Islet of Langerhans (tissue), 1 donor: Measurements from ENCODE around the gene NCS1.

Experiments used
- FAIRE-seq: peaks from one replicate; lab custom pipeline; 2011; peaks lifted over from hg19 to GRCh38; lab: Jason Lieb, UNC

NCS1 gene

DNA sequence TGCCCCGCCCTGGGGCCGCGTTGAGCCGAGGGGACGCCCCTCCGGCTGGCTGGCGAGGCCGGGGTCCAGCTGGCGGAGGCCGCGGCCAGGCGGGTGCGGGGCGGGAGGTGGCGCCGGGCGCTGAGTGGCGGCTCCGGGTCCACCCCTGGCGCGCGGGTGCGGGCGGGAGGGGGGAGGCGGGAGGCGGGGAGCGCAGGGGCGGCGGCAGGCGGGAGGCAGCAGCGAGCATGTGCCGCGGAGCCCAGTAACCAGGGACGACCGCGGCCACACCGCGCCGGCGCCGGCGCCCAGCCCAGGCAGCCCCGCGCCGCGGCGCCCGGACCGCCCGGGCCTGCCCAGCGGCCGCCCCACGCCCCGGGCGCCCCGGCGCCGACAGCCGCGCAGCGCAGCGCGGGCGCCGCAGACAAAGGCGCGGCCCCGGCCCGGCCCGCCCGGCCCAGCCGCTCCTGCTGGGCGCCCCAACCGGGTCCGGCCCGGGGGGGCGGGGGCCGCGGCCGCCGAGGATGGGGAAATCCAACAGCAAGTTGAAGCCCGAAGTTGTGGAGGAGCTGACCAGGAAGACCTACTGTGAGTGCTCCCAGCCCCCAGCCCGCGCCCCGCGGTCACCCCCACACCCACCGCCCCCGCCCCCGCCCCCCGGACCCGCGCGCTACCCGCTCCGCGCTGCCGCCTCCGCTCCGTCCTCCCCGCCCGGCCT, at the start of gene NCS1:
Gene NCS1, plus strand, starts transcription at position 244 of the 697 bp plus-strand sequence. Its CDS starts 260 bp downstream, at position 504.
- FAIRE-seq: no peak

DNA sequence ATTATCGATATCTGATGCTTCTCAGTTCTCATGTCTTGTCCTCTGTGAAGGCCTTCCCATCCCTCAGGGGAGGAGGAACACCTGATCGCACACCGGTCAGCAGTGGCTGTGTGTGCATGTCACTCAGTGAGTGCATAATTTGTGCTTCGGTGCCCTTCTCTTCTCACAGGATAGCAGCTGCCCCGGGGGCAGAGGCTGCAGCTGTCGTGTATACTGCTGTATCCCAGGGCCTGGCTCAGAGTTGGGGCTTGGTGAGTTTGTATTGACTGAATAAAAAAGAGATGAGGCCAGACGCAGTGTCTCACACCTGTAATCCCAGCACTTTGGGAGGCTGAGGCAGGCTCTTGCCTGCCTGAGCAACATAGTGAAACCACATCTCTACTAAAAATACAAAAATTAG, 49.7 kb upstream of the NCS1 start:
- FAIRE-seq: no peak

DNA sequence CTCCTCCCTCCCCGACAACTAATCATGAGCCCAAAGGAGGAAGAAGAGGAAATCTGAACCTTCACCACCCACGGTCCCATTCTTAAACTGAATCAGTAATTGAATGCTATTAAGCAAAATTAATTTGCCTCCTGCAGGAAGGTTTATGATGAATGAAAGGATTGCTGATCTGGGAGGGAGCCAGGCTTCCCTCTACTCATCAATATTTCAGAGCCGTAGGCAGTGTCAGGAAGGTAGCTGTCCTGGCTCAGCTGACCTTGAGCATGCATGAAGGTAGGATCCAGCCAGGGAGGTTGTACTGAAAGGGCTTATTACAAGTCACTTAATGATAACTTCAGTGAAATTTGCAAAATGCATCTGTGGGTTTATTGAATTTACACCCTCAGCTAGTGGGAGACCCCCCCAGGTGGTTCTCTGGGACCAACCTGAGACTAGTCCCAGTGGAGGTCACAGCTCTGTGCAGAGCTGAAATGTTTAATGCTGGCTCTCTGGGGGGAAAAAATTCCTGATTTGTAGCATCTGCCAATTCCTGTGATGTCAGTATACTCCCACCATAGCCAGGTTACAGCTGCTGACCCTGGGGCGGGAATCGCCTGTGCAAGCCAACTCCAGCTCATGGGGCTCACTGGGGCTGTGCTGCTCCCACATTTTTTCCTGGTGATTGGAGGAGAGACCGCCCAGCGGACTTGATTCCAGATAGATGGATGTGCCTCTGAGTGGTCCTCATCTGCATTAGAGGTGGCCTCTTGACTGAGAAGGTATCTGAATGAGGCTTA, 47.9 kb upstream of the NCS1 start:
- FAIRE-seq: no peak

DNA sequence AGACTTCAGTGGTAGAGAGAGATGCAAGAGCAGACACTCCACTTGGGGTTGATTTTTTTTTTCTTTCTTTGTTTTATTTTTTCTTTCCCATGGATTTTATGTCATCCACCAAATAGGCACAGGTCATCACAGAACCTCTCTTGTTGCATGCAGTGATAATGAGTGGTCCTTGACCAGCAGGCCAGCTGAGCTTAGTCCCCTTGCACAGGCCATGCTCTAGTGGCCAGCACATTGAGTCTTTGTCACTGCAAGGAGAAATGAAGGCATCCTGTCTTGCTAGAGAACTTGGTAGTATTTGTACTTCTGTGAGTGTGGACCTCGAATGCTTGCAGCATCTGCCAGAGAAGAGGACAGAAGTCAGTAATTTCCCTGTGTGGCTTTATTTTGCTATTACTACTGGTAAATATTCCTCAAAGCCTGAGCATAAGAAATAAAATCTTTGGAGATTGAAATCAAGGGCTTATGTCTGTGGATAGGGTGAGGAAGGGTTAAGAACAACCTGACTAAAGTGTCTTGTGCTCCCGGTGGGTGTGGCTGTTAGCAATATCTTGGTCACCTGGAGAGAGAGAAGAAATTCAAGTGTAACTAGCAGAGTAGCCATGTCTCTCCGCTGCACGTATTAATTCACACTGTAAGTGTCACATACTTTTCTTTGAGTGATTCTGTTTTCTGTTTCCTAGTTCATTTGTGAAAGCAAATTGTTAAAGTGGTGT, 45.3 kb upstream of the NCS1 start:
- FAIRE-seq: no peak

DNA sequence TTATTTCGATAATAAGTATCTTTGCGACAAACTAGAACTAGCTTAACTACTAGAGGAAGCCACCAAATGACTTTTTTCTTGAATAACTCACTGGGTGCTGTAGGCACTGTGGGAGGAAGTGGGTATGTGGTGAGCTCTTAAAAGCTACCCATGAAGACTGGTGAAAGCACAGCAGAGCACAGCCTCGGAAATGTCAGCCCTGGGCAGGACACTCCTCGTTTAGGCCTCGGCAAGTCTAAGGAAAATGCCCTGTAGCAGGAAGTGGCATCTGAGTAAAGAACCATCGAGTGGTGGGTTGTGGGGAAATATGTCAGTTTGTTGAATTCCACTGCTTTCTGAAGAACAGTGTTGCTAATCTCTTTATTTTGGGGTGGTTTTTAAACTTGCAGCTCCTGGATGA, 44.0 kb upstream of the NCS1 start:
- FAIRE-seq: no peak

DNA sequence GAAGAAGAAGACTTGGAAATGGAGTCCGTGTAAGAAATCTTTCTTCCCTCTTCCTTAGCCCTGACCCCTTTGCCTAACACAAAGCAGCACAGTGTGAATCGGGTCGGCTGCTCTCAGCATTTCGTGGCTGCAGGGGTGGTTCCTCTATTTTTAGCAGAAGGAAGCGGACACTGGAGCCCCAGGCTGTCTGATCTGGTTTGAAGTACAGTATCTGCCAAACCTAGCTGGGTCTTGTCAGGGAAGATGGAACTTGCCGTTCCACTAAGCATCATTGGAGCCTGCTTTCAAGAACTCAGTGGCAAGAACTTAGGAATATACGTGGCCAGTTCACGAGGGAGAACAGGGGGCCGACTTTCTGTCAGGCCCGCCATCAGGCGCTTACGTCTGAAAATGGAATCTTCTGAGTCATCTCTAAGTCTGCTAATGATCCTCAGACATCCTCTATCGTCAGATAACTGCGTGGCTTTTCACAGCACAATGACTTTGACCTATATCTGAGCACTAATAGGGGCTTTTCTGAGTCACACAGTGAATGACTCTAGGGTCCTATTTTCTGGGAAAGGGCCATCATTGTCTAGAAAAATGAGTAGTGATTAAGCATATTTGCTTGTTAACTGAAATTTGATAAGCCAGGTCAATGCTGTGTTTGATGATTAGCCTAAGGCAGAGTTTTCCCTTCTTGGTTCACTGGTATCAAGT, 43.3 kb upstream of the NCS1 start:
- no peak for FAIRE-seq

DNA sequence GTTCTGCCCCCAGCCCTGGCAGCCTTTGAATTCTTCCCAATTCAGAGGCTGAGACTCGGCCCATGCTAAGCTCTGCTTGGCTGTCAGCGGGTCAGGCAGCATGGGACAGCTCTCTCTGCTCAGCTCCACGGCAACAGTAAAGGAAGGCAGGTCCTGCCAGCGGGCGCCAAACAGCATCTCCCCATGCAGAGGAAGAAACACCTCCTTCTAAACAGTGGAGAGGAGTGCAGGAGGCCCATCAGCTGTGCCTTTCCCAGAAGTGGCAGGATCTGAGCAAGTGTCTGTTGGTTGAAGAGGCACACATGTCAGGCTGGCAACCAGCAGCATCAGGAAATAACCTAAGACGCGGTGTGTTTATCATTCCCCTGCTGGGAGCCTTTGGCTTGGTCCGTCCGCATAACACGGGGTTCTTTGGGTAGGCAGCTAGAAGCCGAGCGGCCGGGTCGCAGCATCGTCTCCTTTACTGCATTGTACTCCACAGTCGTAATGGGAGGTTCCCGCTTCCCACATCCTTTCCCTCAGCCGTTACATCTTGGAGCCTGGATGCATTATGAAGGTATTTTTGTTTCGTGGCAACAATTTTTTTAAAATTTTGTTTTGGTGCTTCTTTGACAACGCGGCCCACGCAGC, 42.7 kb upstream of the NCS1 start:
- FAIRE-seq: no peak

DNA sequence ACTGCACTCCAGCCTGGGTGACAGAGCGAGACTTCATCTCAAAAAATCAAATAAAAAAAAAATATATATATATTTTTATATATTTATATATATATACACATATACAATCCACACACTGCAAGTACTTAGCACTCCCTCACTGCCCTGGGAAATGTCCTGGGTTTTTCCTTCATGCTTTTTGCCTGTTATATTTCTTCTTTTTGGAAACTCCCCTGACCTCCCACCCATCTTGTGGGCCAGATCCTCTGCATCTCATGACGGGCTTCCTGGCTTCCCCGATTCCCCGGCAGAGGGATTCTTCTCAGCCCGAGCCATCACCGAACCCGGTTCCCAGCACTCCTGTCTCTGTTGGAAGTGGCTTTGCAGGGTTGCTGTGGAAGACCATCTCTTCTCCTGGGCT, 39.5 kb upstream of the NCS1 start:
- no peak for FAIRE-seq

DNA sequence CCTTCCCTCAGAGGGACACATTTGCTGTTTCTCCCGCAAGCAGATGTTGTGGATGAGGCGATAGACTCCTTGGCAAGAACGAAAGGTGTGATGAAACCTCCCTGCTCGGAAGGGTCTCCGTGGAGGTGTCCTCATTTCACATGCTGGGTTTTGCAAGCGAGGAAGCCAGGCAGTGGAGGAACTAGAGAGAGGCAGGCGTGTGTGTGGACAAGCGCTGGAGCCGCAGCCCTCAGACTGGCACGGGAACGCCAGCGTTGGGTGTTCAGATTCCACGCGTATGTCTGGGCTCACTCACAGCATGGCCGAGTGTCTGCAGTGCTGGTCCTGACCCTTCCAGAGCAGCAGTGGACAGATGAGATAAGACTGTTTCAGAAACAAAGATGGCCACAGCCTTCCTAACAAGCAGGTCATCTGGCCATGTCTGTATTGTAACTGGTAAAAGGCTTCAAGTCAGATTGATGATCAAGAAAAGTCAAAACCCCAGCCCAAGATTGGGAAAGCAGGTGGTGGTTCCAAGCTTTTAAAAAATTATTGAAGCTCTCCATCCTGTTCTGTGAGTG, 35.0 kb upstream of the NCS1 start:
- no peak for FAIRE-seq

DNA sequence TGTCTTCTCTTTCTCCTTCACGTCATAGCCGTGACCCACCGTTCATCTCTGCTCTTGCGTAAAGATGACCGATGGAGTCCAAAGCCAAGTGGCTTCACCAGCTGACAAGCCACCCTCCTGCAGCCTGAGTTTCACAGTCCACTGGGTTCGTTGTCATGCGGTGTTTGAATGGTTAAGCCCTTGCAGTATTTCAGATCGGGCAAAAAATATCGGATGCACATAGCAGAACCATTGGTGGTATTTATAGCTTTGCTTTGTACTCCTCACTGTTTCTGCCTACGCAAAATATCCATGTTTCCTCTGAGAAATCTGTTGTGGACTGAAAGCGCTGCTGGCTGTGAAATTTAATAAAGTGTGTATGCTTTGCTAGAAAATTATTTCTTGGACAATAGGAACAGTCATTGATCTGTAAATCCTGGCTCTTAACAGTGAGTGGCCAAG, 34.5 kb upstream of the NCS1 start:
- no peak for FAIRE-seq

DNA sequence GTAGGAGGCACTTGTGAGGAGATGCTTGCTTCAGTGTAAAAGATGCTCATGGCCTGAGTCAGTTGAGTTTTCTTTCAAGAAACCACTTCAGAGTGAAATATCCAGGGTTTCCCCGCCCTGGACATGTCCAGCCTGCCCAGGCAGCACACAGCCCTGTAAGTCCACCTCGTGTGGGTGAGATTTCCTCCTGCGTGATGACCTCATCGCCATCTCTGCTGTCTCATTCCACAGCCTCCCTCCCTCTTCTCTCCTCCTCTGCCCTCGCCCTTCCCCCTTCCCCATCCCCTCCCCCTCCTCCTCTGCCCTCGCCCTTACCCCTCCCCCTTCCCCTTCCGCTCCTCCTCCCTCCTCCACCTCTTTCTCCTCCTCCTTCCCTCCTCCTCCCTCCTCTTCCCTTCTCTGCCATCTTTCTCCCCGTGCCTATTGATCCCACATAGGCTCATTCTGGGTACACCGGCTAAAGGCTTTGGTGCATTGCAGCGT, 34.0 kb upstream of the NCS1 start:
- no peak for FAIRE-seq

DNA sequence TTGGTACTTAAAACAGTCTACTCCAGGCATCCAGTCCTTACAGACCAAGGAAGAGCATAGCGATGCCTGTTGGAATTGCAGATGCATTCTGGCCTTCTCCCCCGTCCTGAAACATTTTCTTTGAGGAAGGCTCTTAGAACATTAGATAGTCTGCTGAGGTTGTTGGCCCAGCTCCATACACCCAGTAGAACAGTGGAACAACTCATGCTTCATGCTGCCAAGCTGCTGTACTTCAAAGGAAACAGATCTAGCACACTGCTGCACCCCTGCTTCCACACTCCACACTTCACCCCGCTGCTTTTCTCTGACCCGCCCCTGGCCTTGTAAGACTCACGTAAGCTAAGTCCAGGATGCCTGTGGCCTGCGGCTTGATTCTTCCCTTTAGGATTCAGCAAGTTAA, 33.4 kb upstream of the NCS1 start:
- no peak for FAIRE-seq

DNA sequence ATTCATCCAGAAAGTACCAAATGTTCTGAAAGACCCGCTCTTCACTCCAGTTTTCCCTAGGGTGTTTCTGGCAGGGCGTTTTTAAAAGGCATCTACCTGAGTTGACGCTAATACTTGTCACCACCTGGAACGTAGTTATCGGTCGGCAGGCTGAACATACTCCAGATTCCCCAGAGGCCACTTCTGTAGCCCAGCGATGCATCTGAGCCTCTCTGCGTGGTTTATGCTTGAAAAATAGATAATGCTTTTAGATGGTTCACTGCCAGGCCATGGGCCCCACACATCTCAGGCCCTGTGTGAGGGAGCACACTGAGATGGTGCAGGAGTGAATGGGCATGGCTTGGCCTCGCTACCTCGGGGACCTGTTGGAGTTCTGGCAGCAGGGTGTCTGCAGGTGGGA, 33.0 kb upstream of the NCS1 start:
- FAIRE-seq: no peak

DNA sequence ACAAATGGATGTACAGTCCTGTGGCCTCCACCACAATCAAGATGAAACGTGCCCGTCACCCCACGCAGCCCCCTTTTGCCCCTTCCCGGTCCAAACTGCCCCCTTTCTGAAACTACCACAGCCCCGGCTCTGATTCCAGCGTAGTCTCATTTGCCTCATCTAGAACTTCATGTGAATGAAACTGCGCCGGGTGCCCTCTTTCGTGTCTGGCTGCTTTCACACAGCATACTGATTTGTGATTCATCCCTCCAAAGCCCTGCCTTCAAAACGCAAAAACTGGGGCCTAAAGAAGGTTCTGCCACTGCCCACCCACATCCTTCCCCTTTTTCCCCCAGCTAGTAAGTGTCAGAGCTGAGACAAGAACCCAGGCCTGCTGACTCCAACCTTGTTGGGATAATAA, 31.5 kb upstream of the NCS1 start:
- no peak for FAIRE-seq

DNA sequence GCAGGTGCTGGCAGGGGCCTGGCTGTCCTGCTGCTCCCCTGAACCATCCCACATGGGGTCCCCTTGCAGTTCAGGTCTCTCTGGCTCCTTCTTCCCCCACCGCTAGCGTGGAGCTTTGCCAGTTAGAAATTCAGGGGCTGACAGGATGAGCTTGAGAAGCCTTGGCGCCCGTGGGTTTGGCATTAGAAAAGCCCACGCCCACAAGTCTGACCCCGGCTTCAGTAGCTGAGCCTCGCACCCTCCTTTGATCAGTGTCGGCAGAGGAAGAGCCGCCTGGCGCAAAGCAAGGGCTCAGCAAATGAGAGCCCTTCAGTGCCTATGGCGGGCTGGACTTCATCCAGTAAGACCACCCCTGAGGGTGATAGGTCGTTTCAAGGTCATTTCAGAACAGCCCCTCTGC, 30.1 kb upstream of the NCS1 start:
- no peak for FAIRE-seq

DNA sequence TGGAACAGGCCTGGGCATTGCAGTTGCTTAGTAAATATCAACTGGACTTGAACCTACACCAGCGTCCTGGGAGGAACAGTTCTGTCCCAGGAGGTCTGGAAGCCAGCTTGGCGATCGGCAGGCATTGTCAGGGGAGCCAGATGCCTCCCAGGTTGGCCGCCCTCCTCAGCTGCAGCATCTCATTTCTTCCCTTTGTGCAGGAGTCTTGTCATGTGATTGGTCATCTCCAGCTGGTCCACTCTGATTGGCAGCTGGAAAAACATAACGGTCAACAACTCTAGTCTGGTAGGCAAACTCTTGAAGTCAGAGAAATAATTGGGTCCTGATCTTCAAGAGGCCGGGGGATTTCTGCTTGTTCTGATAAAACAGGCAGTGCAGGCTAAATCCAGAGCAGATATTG, 29.6 kb upstream of the NCS1 start:
- FAIRE-seq: no peak

DNA sequence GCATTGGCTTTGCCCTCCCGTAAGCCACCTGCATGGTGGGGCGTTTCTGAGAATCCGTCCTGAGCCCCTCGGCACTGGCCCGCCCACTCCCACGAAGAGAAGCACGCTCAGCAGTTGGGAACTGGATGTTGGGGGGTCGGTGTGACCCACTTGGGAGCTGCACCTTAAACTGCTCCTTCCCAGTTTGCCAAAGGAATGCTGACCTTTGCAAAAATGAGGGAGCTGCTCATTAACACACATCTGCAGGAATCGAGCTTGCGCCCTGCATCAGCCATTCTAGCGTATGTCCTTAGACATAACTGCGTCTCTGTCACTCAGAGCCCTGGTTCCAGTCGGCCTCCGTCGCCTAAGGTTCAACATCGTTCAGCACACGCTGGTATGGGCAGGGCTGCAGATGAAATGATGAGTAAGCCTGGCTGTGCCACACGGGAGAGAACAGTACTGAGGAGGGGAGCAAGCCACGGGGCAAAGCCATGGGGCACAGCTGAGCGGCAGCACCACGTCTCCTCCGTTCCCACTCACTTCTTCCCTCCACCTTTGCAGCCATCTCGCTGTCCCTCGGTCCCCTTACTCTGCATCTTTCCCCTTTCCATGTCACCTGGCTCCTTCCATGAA, 28.8 kb upstream of the NCS1 start:
- no peak for FAIRE-seq

DNA sequence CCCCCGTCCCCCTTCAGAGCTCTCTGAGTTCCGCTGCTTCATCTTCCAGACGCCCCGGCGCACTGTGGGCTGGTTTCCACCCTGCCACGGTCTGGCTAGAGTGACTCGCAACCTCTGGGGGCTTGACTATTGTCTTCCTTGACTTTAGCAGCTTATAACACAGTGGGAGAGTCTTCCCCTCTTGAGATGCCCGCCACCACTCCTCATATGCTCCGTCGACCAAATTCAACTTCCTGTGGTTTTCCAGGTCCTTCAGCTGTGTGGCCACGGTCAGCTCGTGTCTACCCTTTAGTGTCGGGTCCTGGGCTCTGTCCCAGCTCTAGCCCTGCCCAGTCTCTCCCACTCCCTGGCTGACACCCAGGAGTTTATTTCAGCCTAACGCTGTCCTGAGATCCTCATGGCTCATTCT, 28.2 kb upstream of the NCS1 start:
- no peak for FAIRE-seq

DNA sequence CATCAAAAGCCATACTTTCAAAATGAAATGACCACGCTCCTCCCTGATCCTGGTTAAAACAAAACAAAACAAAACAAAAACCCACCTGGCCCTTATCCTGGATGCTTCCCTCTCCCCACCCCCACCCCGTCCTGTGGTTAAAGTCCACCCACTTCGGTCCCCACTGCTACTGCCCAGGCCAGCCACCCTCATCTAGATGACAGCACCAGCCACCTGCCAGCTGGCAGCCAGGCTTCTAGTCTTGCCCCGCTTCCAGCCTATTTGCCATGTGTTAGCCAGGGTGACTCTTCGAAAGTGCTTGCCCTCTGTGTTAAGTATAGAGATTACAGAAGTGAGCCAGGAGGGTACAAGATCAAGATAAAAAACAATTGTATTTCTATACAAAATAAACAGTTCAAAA, 27.5 kb upstream of the NCS1 start:
- FAIRE-seq: no peak

DNA sequence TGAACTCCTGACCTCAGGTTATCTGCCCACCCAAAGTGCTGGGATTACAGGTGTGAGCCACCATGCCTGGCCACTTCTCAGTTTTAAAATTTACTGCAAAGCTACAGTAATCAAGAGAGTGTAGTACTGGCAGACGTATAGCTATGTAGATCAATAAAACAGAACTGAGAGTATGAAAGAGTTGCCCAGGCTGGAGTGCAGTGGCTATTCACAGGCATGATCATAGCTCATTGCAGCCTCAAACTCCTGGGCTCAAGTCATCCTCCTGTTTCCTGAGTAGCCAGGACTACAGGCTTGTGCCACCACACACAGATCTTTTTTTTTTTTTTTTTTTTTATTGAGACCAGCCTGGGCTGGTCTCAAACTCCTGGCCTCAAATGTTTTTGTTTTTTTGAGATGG, 26.5 kb upstream of the NCS1 start:
- no peak for FAIRE-seq

DNA sequence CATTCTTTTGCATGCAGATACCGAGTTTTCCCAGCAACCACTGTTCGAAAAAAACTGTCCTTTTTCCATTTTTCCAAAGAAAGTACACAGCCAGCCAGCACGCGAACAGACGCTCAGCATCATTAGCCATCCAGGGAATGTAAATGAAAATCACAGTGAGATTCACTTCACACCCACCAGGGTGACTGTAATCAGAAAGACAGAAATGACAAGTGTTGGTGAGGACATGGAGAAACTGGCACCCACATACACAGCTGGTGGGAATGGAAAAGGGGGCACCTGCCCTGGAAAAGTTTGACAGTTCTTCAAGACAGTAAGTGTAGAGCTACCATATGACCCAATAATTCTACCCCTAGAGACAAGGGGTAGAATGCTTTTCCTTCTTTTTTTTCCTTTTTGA, 25.0 kb upstream of the NCS1 start:
- no peak for FAIRE-seq
